OCI-LY1 (cell line): ENCODE data around the gene ZNF710.
A peak's percentile ranks its signal among the peaks of the same experiment; 100 is the strongest.

Source experiments
- H2AFZ ChIP-seq: fragments of 200-600 bp; sonication (generic), shearing (Covaris generic); 2 replicates; pipeline ENCODE4 v1.6.0; 2014; ENCODE audit warnings: antibody characterized with exemption, mild to moderate bottlenecking, low read length
- H3F3A ChIP-seq: fragments of 200-600 bp; sonication (generic), shearing (Covaris generic); 2 replicates; pipeline ENCODE4 v1.6.0; 2014; ENCODE audit warnings: mild to moderate bottlenecking, antibody characterized with exemption, low read length, moderate library complexity; ENCODE audit not compliant: insufficient read depth
- H3K27ac ChIP-seq: fragments of 200-600 bp; sonication (generic); 2 replicates; pipeline ENCODE4 v1.5.1; 2014; ENCODE audit warnings: low read length, mixed run types, mild to moderate bottlenecking, low read depth; ENCODE audit not compliant: poor library complexity, severe bottlenecking
- H3K27me3 ChIP-seq: fragments of 200-600 bp; sonication (generic); 2 replicates; pipeline ENCODE4 v1.6.0; 2014; ENCODE audit warnings: antibody characterized with exemption, mild to moderate bottlenecking, low read length, moderate library complexity; ENCODE audit not compliant: insufficient read depth
- H3K36me3 ChIP-seq: fragments of 200-600 bp; sonication (generic); 2 replicates; pipeline ENCODE4 v1.6.1; 2014; ENCODE audit warnings: mild to moderate bottlenecking, antibody characterized with exemption, low read length, moderate library complexity, mixed read lengths; ENCODE audit not compliant: insufficient read depth
- H3K4me1 ChIP-seq: fragments of 200-600 bp; sonication (generic); 2 replicates; pipeline ENCODE4 v1.5.1; 2014; ENCODE audit warnings: mild to moderate bottlenecking, low read length, moderate library complexity; ENCODE audit not compliant: insufficient read depth, severe bottlenecking
- H3K4me2 ChIP-seq: fragments of 200-600 bp; sonication (generic), shearing (Covaris generic); 2 replicates; pipeline ENCODE4 v1.6.1; 2014; ENCODE audit warnings: low read length
- H3K4me3 ChIP-seq: fragments of 200-600 bp; sonication (generic); 2 replicates; pipeline ENCODE4 v1.5.1; 2014; ENCODE audit warnings: low read length, low read depth, mild to moderate bottlenecking, mixed read lengths; ENCODE audit not compliant: poor library complexity, severe bottlenecking
- H3K79me2 ChIP-seq: fragments of 200-600 bp; shearing (Covaris generic); 2 replicates; pipeline ENCODE4 v1.6.1; 2016; ENCODE audit warnings: mixed run types, low read length, mixed read lengths; ENCODE audit not compliant: insufficient read depth
- H3K9ac ChIP-seq: fragments of 200-600 bp; sonication (generic), shearing (Covaris generic); 2 replicates; pipeline ENCODE4 v1.6.1; 2014; ENCODE audit warnings: mild to moderate bottlenecking, low read length, mixed read lengths
- H3K9me2 ChIP-seq: fragments of 200-600 bp; sonication (generic), shearing (Covaris generic); 2 replicates; pipeline ENCODE4 v1.6.1; 2014; ENCODE audit warnings: low read depth, mild to moderate bottlenecking, low read length, mixed read lengths
- H3K9me3 ChIP-seq: fragments of 200-600 bp; shearing (Covaris generic); 2 replicates; pipeline ENCODE4 v1.6.1; 2014; ENCODE audit warnings: low read length, mixed read lengths
- H4K20me1 ChIP-seq: fragments of 200-600 bp; sonication (generic), shearing (Covaris generic); 2 replicates; pipeline ENCODE4 v1.6.0; 2016; ENCODE audit warnings: mild to moderate bottlenecking, low read length; ENCODE audit not compliant: insufficient read depth
- EZH2 ChIP-seq: fragments of 200-600 bp; sonication (generic), shearing (Covaris generic); IDR thresholded peaks from 2 replicates; pipeline ENCODE4 v1.8.0; 2017; ENCODE audit warnings: borderline replicate concordance, mixed run types, mild to moderate bottlenecking, antibody characterized with exemption, low read length, moderate library complexity, mixed read lengths
- TF ChIP-seq, protein P1 (sequence below): fragments of 200-600 bp; sonication (generic), shearing (Covaris generic); IDR thresholded peaks from 2 replicates; pipeline ENCODE4 v1.5.1; 2017; ENCODE audit warnings: mild to moderate bottlenecking, antibody characterized with exemption, low read length, moderate library complexity, mixed read lengths

The ZNF710 gene

DNA sequence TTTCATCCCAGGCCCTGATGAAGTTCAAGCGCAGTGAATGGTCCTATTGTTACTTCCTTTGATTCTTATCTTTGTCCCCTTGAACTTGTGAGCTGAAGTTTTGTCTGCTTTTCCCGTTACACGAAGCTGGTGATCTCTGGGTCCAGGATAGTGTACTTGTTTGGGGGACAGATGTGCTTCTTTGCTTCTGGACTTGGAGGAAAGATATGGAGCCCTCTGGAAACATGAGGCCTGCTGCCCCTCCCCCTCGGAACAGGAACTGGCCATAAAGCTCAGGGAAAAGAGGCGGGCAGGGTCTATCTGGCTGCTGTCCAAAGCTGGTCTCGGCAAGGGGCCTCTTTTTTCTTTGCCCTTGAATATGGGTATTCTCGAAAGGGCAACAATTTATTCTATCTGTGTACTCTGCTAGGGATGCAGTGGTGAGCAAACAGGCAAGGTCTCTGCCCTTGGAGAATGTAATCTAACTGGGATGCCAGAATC is 53.5 kb downstream of the ZNF710 start:
- Histone ChIP-seq H3K36me3 (no peaks in the 10 kb centered on the region), H3K4me2 (no peak overlapping the region; the same call in 1 of the 2 replicates), H2AFZ (no peak overlapping the region), H3K79me2 (no peaks in the 10 kb centered on the region), H3K9ac (no peak overlapping the region), H3K4me3 (no peak overlapping the region), H3K9me2 (no peaks in the 10 kb centered on the region), H3K27me3 (no peaks in the 10 kb centered on the region), H4K20me1 (no peaks in the 10 kb centered on the region), H3F3A (no peaks in the 10 kb centered on the region), H3K27ac (peak overlapping the region; percentile 48), H3K4me1 (peaks cover 35% of the 10 kb centered on the region), H3K9me3 (no peaks in the 10 kb centered on the region)
- TF ChIP-seq, protein P1, sequence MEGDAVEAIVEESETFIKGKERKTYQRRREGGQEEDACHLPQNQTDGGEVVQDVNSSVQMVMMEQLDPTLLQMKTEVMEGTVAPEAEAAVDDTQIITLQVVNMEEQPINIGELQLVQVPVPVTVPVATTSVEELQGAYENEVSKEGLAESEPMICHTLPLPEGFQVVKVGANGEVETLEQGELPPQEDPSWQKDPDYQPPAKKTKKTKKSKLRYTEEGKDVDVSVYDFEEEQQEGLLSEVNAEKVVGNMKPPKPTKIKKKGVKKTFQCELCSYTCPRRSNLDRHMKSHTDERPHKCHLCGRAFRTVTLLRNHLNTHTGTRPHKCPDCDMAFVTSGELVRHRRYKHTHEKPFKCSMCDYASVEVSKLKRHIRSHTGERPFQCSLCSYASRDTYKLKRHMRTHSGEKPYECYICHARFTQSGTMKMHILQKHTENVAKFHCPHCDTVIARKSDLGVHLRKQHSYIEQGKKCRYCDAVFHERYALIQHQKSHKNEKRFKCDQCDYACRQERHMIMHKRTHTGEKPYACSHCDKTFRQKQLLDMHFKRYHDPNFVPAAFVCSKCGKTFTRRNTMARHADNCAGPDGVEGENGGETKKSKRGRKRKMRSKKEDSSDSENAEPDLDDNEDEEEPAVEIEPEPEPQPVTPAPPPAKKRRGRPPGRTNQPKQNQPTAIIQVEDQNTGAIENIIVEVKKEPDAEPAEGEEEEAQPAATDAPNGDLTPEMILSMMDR: no peak
- TF ChIP-seq EZH2: no peak

- Histone ChIP-seq H3K4me2 (no peak overlapping the region; the same call in 1 of the 2 replicates), H3K4me3 (no peak overlapping the region)
Observed at GRCh38 chr15:90055182-90055581, 54.1 kb downstream of the ZNF710 start.

DNA sequence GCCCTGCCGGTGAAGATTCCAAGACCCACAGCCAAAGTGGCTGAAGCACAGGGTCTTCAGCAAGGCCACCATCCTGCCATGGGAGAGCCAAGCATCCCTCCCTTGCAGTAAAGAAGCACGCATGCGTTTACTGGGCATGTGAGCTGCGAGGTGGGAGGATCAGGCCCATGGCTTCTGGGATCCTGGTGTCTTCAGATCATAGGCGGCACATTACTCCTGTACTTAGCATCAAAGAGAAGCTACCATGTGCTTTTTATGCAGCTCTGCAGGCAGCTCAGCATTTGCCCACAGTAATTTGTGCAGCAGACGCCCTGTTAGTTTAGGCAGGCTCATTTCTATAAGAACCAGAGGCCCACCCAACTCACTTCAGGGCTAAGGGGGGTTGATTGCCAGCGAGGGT is 55.4 kb downstream of the ZNF710 start:
- peaks cover 51% of the 10 kb centered on the region for H3K4me1 ChIP-seq
- no peaks in the 10 kb centered on the region for H3K9me2 ChIP-seq

More at GRCh38 chr15:90055182-90055581, 54.1 kb downstream of the ZNF710 start:
- Histone ChIP-seq H3K36me3 (no peaks in the 10 kb centered on the region), H3K27me3 (no peaks in the 10 kb centered on the region), H3K9me2 (no peaks in the 10 kb centered on the region), H4K20me1 (no peaks in the 10 kb centered on the region), H3F3A (no peaks in the 10 kb centered on the region), H3K79me2 (no peaks in the 10 kb centered on the region), H3K4me1 (peaks cover 38% of the 10 kb centered on the region), H2AFZ (no peak overlapping the region), H3K27ac (peak overlapping the region; percentile 48), H3K9ac (no peak overlapping the region; the same call in 1 of the 2 replicates), H3K9me3 (no peaks in the 10 kb centered on the region)
- TF ChIP-seq, protein P1: no peak
- TF ChIP-seq EZH2: no peak

More for the DNA sequence above, 55.4 kb downstream of the ZNF710 start:
- Histone ChIP-seq H3K9ac (no peak overlapping the region), H2AFZ (no peak overlapping the region), H4K20me1 (no peaks in the 10 kb centered on the region), H3K4me3 (no peak overlapping the region), H3K36me3 (no peaks in the 10 kb centered on the region), H3F3A (no peaks in the 10 kb centered on the region), H3K27ac (peak overlapping the region; percentile 27), H3K27me3 (no peaks in the 10 kb centered on the region), H3K79me2 (no peaks in the 10 kb centered on the region), H3K4me2 (no peak overlapping the region), H3K9me3 (no peaks in the 10 kb centered on the region)
- TF ChIP-seq, protein P1: no peak
- no peak for TF ChIP-seq EZH2
